CD1c-positive myeloid dendritic cell (primary cell): ENCODE results near the gene HTR6.
A peak's percentile ranks its signal among the peaks of the same experiment; 100 is the strongest.
"Not testable (repeated sequence)": the region's sequence is repeated elsewhere in the genome, so short reads cannot be mapped to it uniquely, and the experiment has no call there.

Experiments used
- DNase-seq: peaks from one replicate; pipeline ENCODE4 v3.0.0-alpha.2; 2016; ENCODE audit errors: extremely low spot score

HTR6 gene

GRCh38 chr1:19639228-19639627 lies 25.4 kb upstream of the HTR6 start:
- not testable (repeated sequence) for DNase-seq

- DNase-seq: no peak
Measured at GRCh38 chr1:19639999-19640362, 24.7 kb upstream of the HTR6 start.

- DNase-seq: no peak
Measured at GRCh38 chr1:19640363-19641316, 24.0 kb upstream of the HTR6 start.

GRCh38 chr1:19643121-19643520 lies 21.6 kb upstream of the HTR6 start:
- DNase-seq: no peak

- DNase-seq: peak; percentile 51
Measured at GRCh38 chr1:19643602-19644394, 20.9 kb upstream of the HTR6 start, which contains the start of gene NBL1. TSS of gene NBL1 (plus strand) at chr1:19644311. CDS start at chr1:19655031, 10,720 bp downstream.

- no peak for DNase-seq
Measured at GRCh38 chr1:19644395-19644680, 20.3 kb upstream of the HTR6 start.

- DNase-seq: no peak
Measured at GRCh38 chr1:19644681-19645410, 19.8 kb upstream of the HTR6 start.

- DNase-seq: no peak
Measured at GRCh38 chr1:19645411-19646251, 19.0 kb upstream of the HTR6 start.

GRCh38 chr1:19646377-19647319 lies 18.0 kb upstream of the HTR6 start:
- DNase-seq: no peak

- no peak for DNase-seq
Measured at GRCh38 chr1:19647643-19648042, 17.0 kb upstream of the HTR6 start.

GRCh38 chr1:19648239-19648638 lies 16.4 kb upstream of the HTR6 start:
- DNase-seq: no peak

GRCh38 chr1:19648689-19649088 lies 16.0 kb upstream of the HTR6 start:
- DNase-seq: no peak

GRCh38 chr1:19650416-19651140 lies 14.1 kb upstream of the HTR6 start:
- DNase-seq: no peak

- peak; percentile 51 for DNase-seq
Measured at GRCh38 chr1:19651141-19651737, 13.4 kb upstream of the HTR6 start.

GRCh38 chr1:19654386-19654785 lies 10.3 kb upstream of the HTR6 start:
- no peak for DNase-seq

GRCh38 chr1:19654886-19655717 lies 9.6 kb upstream of the HTR6 start:
- no peak for DNase-seq

GRCh38 chr1:19655718-19656080 lies 9.0 kb upstream of the HTR6 start:
- DNase-seq: no peak

GRCh38 chr1:19656134-19656779 lies 8.4 kb upstream of the HTR6 start:
- DNase-seq: no peak
